Fibroblast of the aortic adventitia (primary cell): ENCODE results near the gene EXD3. TPM values are rescaled to one million over a fixed set of nuclear protein-coding genes. Genes with fewer than 3 reads are reported as not detected.

Source experiments
- DNase-seq: peaks from one replicate; pipeline ENCODE4 v3.0.0-alpha.2; 2010; ENCODE audit warnings: low read depth
- H3K4me3 ChIP-seq: 2 replicates; pipeline ENCODE4 v1.5.1; 2011; ENCODE audit warnings: low read depth, mild to moderate bottlenecking, control low read depth, low read length, moderate library complexity
- CTCF ChIP-seq: IDR thresholded peaks from 2 replicates; pipeline ENCODE4 v1.5.1; 2011; ENCODE audit warnings: mild to moderate bottlenecking, low read length, control low read depth, inconsistent platforms; ENCODE audit not compliant: insufficient read depth
- total RNA-seq: library from RNA; depleted of rRNA; stranded (reverse); fragments of >200 nt; gene quantifications from 2 replicates; pipeline ENCODE4 v1.2.3, GENCODE V29; 2012; ENCODE audit warnings: low replicate concordance

EXD3 gene
- total RNA-seq, 1 donor = 5.2 TPM

DNA sequence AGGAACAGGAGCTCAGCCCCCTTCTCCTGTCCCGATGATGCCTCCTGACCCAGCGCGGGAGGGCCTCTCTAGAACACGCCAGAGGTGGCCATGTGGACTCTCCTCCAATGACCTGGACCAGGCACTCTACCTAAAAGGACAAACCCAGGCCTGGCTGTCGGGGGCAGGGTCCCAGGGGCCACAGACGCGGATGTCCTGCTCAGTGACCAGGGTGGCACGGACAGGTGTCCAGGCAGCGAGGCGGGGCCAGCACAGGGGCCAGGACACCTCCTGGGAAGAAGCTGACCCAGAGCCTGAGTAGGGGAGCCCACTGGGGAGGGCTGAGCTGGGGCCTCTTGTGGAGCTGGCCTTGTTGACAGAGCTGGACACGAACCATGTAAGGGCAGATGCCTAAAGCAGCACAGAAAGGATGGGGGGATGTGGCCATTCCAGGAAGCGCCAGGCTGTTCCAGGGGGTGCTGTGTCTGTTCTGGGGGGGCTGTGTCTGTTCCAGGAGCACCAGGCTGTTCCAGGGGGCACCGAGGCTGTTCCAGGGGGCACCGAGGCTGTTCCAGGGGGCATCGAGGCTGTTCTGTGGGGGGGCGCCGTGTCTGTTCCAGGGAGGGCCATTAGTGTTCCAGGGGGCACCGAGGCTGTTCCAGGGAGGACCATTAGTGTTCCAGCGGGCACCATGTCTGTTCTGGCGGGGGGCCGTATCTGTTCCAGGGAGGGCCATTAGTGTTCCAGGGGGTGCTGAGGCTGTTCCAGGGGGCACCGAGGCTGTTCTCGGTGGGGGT, 30.5 kb downstream of the EXD3 start:
- DNase-seq = no peak
- no peak for TF ChIP-seq CTCF

GRCh38 chr9:137391411-137391754, 31.6 kb downstream of the EXD3 start:
- no peak for DNase-seq
- TF ChIP-seq CTCF = no peak

More for the DNA sequence above, 30.5 kb downstream of the EXD3 start:
- H3K4me3 ChIP-seq = no peak overlapping the region

DNA sequence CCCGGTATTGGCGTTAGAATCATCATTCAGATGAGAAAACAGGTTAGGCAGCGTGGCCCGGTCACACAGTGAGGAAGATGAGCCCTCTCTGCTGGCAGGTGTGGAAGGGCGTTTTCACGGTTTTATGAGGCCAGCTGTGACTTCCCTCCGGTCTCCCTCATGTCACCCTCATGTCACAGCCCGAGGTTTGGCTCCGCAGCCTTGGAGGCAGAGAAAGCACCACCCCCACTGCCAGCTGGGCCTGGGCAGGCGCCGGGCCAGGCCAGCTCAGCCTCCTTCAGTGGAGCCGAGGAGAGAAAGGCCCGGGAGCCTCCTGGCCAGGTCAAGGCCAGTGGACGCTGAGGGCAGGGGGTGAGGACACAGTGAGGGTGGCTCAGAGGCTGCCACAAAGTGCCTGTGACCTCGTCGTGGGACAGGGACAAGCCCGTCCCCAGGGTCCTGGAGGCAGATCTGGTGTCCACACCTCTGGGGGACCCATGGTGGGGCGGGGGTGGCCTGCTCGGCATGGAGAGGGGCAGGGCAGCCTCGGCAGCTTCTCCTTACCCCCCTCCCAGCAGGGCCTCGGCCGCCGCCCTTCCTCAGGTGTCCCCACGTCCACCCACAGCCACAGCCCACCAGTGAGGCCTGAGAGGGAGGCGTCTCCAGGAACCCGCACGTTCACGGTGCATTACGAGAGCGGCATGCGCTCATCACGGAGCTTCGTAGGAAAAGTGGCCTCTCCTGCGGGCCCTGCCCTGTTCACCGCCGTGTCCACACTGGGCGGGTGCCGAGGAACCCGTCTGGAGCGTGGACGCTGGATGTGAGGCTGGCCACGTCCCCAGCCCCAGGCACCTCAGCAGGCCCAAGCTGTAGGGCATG, 32.2 kb downstream of the EXD3 start:
- H3K4me3 ChIP-seq = no peak overlapping the region
- no peak for TF ChIP-seq CTCF
- DNase-seq = no peak

More at GRCh38 chr9:137391411-137391754, 31.6 kb downstream of the EXD3 start:
- H3K4me3 ChIP-seq = no peak overlapping the region

DNA sequence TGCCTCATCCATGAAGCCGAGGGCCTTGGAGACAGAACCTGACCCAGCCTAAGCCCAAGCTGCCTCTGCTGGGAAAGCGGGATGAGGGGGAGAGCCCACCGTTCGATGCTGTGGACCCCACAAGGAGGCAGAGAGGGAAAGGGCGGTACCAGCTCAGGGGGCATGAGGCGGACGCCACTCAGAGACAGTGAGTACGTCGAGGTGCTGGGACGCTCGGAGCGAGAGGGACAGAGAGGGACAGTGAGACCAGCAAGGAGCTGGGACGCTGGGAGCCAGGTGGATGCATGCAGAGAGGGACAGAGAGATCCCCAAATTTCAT, 33.6 kb downstream of the EXD3 start:
- TF ChIP-seq CTCF = no peak
- DNase-seq = no peak
- no peak overlapping the region for H3K4me3 ChIP-seq

GRCh38 chr9:137388589-137389427, 34.2 kb downstream of the EXD3 start:
- no peak overlapping the region for H3K4me3 ChIP-seq
- no peak for DNase-seq
- TF ChIP-seq CTCF = no peak

DNA sequence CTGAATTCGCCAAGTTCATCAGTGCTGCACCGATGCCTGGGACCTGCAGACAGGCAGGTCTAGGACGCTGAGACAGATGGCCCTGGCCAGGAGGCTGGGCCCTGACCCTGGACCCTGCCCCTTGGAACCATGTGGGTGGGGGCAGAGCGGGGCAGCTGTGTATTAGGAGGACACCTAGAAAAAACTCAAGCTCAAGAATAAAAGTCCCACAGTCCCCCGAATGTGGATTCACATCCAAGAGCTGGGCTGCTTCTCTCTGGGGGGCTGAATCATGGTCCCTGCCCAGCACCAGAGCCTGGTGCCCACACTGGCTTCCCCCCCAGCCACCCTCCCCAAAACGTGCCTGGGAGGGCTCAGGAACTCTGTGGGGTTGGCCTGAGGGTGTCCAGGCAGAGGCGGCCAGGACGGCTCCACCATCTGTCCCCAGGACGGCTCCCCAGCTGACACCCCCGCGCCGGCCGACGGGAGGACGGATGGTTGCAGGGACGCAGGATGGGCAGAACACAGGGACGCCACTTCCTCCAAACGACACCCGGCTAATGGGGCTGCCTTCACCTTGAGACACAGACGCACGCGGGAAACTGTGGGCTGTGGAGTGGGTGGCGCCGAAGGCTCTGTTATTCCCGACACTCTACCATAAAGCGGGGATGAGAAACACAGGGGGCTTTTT, 34.9 kb downstream of the EXD3 start:
- no peak overlapping the region for H3K4me3 ChIP-seq
- TF ChIP-seq CTCF = no peak
- no peak for DNase-seq
